HEK293 (cell line): Measurements from ENCODE around the gene CDK5.
A peak's percentile ranks its signal among the peaks of the same experiment; 100 is the strongest.

ENCODE experiments used
- AEBP2 ChIP-seq: fragments of 450-650 bp; formaldehyde crosslinking; IDR thresholded peaks from 2 replicates; pipeline ENCODE4 v1.5.1; 2016; ENCODE audit warnings: missing biosample characterization, missing genetic modification characterization, borderline replicate concordance
- GLI4 ChIP-seq: fragments of 450-650 bp; formaldehyde crosslinking; IDR thresholded peaks from 2 replicates; pipeline ENCODE4 v1.5.1; 2016; ENCODE audit warnings: missing biosample characterization, missing genetic modification characterization
- KLF17 ChIP-seq: fragments of 450-650 bp; formaldehyde crosslinking; IDR thresholded peaks from 2 replicates; pipeline ENCODE4 v1.5.1; 2016; ENCODE audit warnings: missing biosample characterization, missing genetic modification characterization
- KLF7 ChIP-seq: fragments of 450-650 bp; formaldehyde crosslinking; IDR thresholded peaks from 2 replicates; pipeline ENCODE4 v1.5.1; 2016; ENCODE audit warnings: missing biosample characterization, missing genetic modification characterization, borderline replicate concordance
- KLF9 ChIP-seq: fragments of 450-650 bp; formaldehyde crosslinking; IDR thresholded peaks from 2 replicates; pipeline ENCODE4 v1.5.1; 2016; ENCODE audit warnings: missing biosample characterization, missing genetic modification characterization, low read depth
- OVOL3 ChIP-seq: fragments of 450-650 bp; formaldehyde crosslinking; IDR thresholded peaks from 2 replicates; pipeline ENCODE4 v1.5.1; 2016; ENCODE audit warnings: missing biosample characterization, missing genetic modification characterization
- SP7 ChIP-seq: fragments of 450-650 bp; formaldehyde crosslinking; IDR thresholded peaks from 2 replicates; pipeline ENCODE4 v1.5.1; 2016; ENCODE audit warnings: missing biosample characterization, missing genetic modification characterization
- TRIM28 ChIP-seq: IDR thresholded peaks from 2 replicates; pipeline ENCODE4 v1.6.1; 2011; ENCODE audit warnings: low read length, control low read depth, borderline replicate concordance
- ZBTB17 ChIP-seq: fragments of 450-650 bp; formaldehyde crosslinking; IDR thresholded peaks from 2 replicates; pipeline ENCODE4 v1.5.1; 2016; ENCODE audit warnings: missing biosample characterization, missing genetic modification characterization
- ZBTB7A ChIP-seq: fragments of 450-650 bp; formaldehyde crosslinking; IDR thresholded peaks from 2 replicates; pipeline ENCODE4 v1.5.1; 2016; ENCODE audit warnings: low read depth, missing biosample characterization, missing genetic modification characterization
- ZFHX2 ChIP-seq: fragments of 450-650 bp; formaldehyde crosslinking; conservative IDR thresholded peaks from 2 replicates; pipeline ENCODE4 v1.5.1; 2016; ENCODE audit warnings: missing biosample characterization, missing genetic modification characterization
- ZNF132 ChIP-seq: fragments of 450-650 bp; formaldehyde crosslinking; IDR thresholded peaks from 2 replicates; pipeline ENCODE4 v1.5.1; 2017; ENCODE audit warnings: missing biosample characterization, missing genetic modification characterization, borderline replicate concordance
- ZNF239 ChIP-seq: fragments of 450-650 bp; formaldehyde crosslinking; IDR thresholded peaks from 2 replicates; pipeline ENCODE4 v1.5.1; 2016; ENCODE audit warnings: missing biosample characterization, missing genetic modification characterization
- ZNF266 ChIP-seq: fragments of 450-650 bp; formaldehyde crosslinking; IDR thresholded peaks from 2 replicates; pipeline ENCODE4 v1.5.1; 2016; ENCODE audit warnings: missing biosample characterization, missing genetic modification characterization, low read depth
- ZNF274 ChIP-seq, 2 experiments: fragments of 200-500 bp in 1 of 2; fragments of 450-650 bp in 1 of 2; sonication (Bioruptor generic) in 1 of 2; formaldehyde crosslinking in 1 of 2; IDR thresholded peaks; 2 replicates each; pipeline versions ENCODE4 v1.5.1 to v1.6.1; 2014 to 2016; ENCODE audit warnings: borderline replicate concordance in 1 of 2, inconsistent platforms in 1 of 2, low read length in 1 of 2, missing biosample characterization in 1 of 2, missing genetic modification characterization in 1 of 2
- ZNF37A ChIP-seq: fragments of 450-650 bp; IDR thresholded peaks from 2 replicates; pipeline ENCODE4 v1.5.1; 2018; ENCODE audit warnings: missing biosample characterization, missing genetic modification characterization
- ZNF416 ChIP-seq: fragments of 450-650 bp; formaldehyde crosslinking; IDR thresholded peaks from 2 replicates; pipeline ENCODE4 v1.5.1; 2016; ENCODE audit warnings: missing biosample characterization, missing genetic modification characterization
- ZNF518A ChIP-seq: fragments of 450-650 bp; formaldehyde crosslinking; conservative IDR thresholded peaks from 2 replicates; pipeline ENCODE4 v1.5.1; 2016; ENCODE audit warnings: low read depth, missing biosample characterization, missing genetic modification characterization
- ZNF561 ChIP-seq: fragments of 450-650 bp; IDR thresholded peaks from 2 replicates; pipeline ENCODE4 v1.5.1; 2018; ENCODE audit warnings: missing biosample characterization, missing genetic modification characterization, borderline replicate concordance
- ZNF580 ChIP-seq: fragments of 450-650 bp; formaldehyde crosslinking; IDR thresholded peaks from 2 replicates; pipeline ENCODE4 v1.5.1; 2016; ENCODE audit warnings: missing biosample characterization, missing genetic modification characterization
- ZNF629 ChIP-seq: fragments of 450-650 bp; formaldehyde crosslinking; IDR thresholded peaks from 2 replicates; pipeline ENCODE4 v1.5.1; 2017; ENCODE audit warnings: missing biosample characterization, missing genetic modification characterization
- ZNF670 ChIP-seq: fragments of 450-650 bp; formaldehyde crosslinking; IDR thresholded peaks from 2 replicates; pipeline ENCODE4 v1.5.1; 2016; ENCODE audit warnings: missing biosample characterization, missing genetic modification characterization, low read depth
- ZNF677 ChIP-seq: fragments of 450-650 bp; IDR thresholded peaks from 2 replicates; pipeline ENCODE4 v1.5.0; 2018; ENCODE audit warnings: missing biosample characterization, mild to moderate bottlenecking, missing genetic modification characterization, moderate library complexity
- TF ChIP-seq, protein P1 (sequence below): fragments of 450-650 bp; formaldehyde crosslinking; IDR thresholded peaks from 2 replicates; pipeline ENCODE4 v1.5.0; 2017; ENCODE audit warnings: missing biosample characterization, missing genetic modification characterization, borderline replicate concordance
- TF ChIP-seq, protein P2 (sequence below): fragments of 450-650 bp; formaldehyde crosslinking; conservative IDR thresholded peaks from 2 replicates; pipeline ENCODE4 v1.5.1; 2016; ENCODE audit warnings: low read depth, missing biosample characterization, missing genetic modification characterization

CDK5 gene

GRCh38 chr7:151061213-151062110, 3.8 kb upstream of the CDK5 start (continued):
- TF ChIP-seq, protein P1, sequence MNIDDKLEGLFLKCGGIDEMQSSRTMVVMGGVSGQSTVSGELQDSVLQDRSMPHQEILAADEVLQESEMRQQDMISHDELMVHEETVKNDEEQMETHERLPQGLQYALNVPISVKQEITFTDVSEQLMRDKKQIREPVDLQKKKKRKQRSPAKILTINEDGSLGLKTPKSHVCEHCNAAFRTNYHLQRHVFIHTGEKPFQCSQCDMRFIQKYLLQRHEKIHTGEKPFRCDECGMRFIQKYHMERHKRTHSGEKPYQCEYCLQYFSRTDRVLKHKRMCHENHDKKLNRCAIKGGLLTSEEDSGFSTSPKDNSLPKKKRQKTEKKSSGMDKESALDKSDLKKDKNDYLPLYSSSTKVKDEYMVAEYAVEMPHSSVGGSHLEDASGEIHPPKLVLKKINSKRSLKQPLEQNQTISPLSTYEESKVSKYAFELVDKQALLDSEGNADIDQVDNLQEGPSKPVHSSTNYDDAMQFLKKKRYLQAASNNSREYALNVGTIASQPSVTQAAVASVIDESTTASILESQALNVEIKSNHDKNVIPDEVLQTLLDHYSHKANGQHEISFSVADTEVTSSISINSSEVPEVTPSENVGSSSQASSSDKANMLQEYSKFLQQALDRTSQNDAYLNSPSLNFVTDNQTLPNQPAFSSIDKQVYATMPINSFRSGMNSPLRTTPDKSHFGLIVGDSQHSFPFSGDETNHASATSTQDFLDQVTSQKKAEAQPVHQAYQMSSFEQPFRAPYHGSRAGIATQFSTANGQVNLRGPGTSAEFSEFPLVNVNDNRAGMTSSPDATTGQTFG (tag by site-specific recombination), result no peak
- TF ChIP-seq, protein P2, sequence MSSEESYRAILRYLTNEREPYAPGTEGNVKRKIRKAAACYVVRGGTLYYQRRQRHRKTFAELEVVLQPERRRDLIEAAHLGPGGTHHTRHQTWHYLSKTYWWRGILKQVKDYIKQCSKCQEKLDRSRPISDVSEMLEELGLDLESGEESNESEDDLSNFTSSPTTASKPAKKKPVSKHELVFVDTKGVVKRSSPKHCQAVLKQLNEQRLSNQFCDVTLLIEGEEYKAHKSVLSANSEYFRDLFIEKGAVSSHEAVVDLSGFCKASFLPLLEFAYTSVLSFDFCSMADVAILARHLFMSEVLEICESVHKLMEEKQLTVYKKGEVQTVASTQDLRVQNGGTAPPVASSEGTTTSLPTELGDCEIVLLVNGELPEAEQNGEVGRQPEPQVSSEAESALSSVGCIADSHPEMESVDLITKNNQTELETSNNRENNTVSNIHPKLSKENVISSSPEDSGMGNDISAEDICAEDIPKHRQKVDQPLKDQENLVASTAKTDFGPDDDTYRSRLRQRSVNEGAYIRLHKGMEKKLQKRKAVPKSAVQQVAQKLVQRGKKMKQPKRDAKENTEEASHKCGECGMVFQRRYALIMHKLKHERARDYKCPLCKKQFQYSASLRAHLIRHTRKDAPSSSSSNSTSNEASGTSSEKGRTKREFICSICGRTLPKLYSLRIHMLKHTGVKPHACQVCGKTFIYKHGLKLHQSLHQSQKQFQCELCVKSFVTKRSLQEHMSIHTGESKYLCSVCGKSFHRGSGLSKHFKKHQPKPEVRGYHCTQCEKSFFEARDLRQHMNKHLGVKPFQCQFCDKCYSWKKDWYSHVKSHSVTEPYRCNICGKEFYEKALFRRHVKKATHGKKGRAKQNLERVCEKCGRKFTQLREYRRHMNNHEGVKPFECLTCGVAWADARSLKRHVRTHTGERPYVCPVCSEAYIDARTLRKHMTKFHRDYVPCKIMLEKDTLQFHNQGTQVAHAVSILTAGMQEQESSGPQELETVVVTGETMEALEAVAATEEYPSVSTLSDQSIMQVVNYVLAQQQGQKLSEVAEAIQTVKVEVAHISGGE (tag by site-specific recombination), result no peak
- TF ChIP-seq ZNF580 (tag by site-specific recombination) (no peak), ZNF416 (tag by site-specific recombination) (no peak), ZNF629 (tag by site-specific recombination) (no peak), ZNF274 (IDR thresholded peaks at IDR 0.05; ENCODE audit: low read length) (no peak), ZNF274 (tag by site-specific recombination; IDR thresholded peaks at IDR 0.05; ENCODE audit: borderline replicate concordance) (no peak), ZNF677 (tag by site-specific recombination) (no peak; the same call in 1 of the 2 replicates), ZNF239 (no peak), ZBTB7A (no peak), SP7 (tag by site-specific recombination) (no peak), ZBTB17 (tag by site-specific recombination) (no peak), KLF7 (no peak), ZNF266 (tag by site-specific recombination) (no peak), GLI4 (tag by site-specific recombination) (no peak), ZFHX2 (tag by site-specific recombination) (no peak), KLF17 (peak; percentile 85), OVOL3 (no peak), ZNF518A (no peak), AEBP2 (no peak), ZNF670 (tag by site-specific recombination) (no peak), ZNF37A (tag by site-specific recombination) (no peak), ZNF561 (tag by site-specific recombination) (no peak), TRIM28 (no peak), KLF9 (tag by site-specific recombination) (no peak; the same call in 1 of the 2 replicates), ZNF132 (no peak)
